Astrocyte of the hippocampus (primary cell): Measurements from ENCODE around the gene AKAP8L.
"Not testable (repeated sequence)": the region's sequence is repeated elsewhere in the genome, so short reads cannot be mapped to it uniquely, and the experiment has no call there.

ENCODE experiments used
- DNase-seq: peaks from one replicate; pipeline ENCODE4 v3.0.0; 2011; ENCODE audit warnings: low read depth, low spot score

Gene AKAP8L

DNA sequence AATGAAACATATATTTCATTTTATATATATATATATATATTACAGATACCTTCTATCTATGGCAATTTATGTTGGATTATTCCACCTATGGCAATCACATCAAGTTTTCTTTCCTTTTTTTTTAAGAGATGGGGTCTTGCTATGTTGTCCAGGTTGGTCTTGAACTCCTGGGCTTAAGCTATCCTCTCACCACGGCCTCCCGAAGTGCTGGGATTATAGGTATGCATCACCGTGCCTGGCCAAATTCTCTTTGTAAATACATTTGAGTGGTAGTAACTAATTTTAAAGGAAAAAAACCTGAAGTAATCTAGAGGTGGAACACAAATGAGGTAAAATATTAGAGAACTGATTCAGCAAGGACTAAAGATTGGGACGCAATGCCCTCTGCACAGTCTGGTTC lies 64.9 kb downstream of the AKAP8L start:
- no peak for DNase-seq

DNA sequence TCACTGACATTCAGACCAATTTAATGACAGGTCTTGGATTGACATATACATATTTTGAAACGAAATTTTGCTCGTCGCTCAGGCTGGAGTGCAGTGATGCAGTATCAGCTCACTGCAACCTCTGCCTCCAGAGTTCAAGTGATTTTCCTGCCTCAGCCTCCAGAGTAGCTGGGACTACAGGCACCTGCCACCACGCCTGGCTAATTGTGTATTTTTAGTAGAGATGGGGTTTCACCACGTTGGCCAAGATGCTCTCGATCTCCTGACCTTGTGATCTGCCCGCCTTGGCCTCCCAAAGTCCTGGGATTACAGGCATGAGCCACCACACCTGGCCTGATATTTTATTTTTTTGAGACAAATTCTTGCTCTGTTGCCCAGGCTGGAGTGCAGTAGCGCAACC lies 66.3 kb downstream of the AKAP8L start:
- DNase-seq: not testable (repeated sequence)

GRCh38 chr19:15341328-15341727 lies 77.5 kb downstream of the AKAP8L start:
- DNase-seq: not testable (repeated sequence)

GRCh38 chr19:15340086-15340485 lies 78.7 kb downstream of the AKAP8L start:
- no peak for DNase-seq

DNA sequence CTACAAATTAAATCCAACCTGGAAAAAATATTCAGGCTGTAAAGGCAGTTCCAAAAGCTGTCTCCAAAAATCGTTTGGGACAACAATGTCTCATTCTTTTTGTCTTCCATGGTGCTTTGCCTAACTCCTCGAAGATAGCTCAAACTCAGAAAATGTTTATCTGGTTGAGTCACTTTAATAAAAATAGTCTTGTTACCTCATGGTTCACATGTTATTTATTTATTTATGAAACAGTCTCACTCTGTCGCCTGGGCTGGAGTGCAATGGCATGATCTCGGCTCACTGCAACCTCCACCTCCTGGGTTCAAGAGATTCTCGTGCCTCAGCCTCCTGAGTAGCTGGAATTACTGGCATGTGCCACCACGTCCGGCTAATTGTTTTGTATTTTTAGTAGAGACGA lies 81.6 kb downstream of the AKAP8L start:
- DNase-seq: no peak

GRCh38 chr19:15335992-15336391 lies 82.8 kb downstream of the AKAP8L start:
- not testable (repeated sequence) for DNase-seq

GRCh38 chr19:15332311-15332996 lies 86.3 kb downstream of the AKAP8L start, which contains the start of gene BRD4:
TSS of gene BRD4 (minus strand) at chr19:15332539. CDS start at chr19:15273099, 59,440 bp downstream.
- DNase-seq: peak; percentile 92

- DNase-seq: peak; percentile 62
Observed at GRCh38 chr19:15331419-15332310, 87.1 kb downstream of the AKAP8L start.

DNA sequence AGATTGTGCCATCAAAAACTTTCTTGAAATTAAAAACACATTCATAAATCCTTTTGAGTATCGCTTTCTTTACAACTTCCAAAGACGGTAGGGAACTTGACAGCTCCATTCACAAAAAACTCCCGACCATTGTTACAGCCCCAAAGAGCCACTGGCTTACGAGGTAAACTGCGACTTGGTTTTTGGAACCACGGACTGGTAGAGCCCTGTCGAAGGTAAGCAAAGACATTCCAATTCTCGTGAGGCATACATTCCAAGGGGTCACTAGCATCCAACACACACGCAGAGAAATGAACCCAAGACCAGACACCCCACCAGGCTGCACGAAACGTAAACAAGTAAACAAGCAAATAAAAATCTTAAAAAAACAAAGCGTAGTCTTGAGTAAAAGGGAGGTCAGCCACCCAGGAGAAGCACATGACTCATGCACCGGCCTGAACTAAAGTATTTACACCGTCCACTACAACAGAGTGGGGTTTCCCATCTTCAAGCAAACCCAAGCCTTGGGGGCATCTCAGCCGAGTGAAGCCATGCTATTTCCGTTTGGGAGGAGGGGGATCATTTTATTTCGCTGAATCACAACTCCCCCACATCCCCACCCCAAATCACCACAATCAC lies 87.9 kb downstream of the AKAP8L start:
- peak; percentile 80 for DNase-seq
